AG09309 (cell line): ENCODE measurements around the gene ADAM19.

Experiments
- DNase-seq: peaks from one replicate; pipeline ENCODE4 v3.0.0-alpha.2; 2010; ENCODE audit warnings: low read depth
- H3K4me3 ChIP-seq: 2 replicates; pipeline ENCODE4 v1.5.1; 2011; ENCODE audit warnings: mild to moderate bottlenecking, low read depth, low read length, moderate library complexity; ENCODE audit not compliant: control insufficient read depth
- CTCF ChIP-seq: IDR thresholded peaks from 2 replicates; pipeline ENCODE4 v1.5.1; 2011; ENCODE audit warnings: mild to moderate bottlenecking, low read depth, low read length, inconsistent platforms; ENCODE audit not compliant: insufficient read depth, control insufficient read depth; ENCODE audit errors: missing control alignments

Gene ADAM19

GRCh38 chr5:157469073-157469472 lies 106.5 kb downstream of the ADAM19 start:
- no peak for TF ChIP-seq CTCF
- no peak for DNase-seq
- H3K4me3 ChIP-seq = no peak overlapping the region

- no peak for TF ChIP-seq CTCF
- no peak for DNase-seq
- H3K4me3 ChIP-seq = no peak overlapping the region
Observed at GRCh38 chr5:157468293-157468965, 107.1 kb downstream of the ADAM19 start.

GRCh38 chr5:157464519-157465171 lies 110.9 kb downstream of the ADAM19 start:
- DNase-seq = peak; percentile 88
- TF ChIP-seq CTCF = no peak
- H3K4me3 ChIP-seq = no peak overlapping the region

GRCh38 chr5:157463621-157464518 lies 111.7 kb downstream of the ADAM19 start:
- TF ChIP-seq CTCF = no peak
- DNase-seq = no peak
- H3K4me3 ChIP-seq = no peak overlapping the region

- H3K4me3 ChIP-seq = no peak overlapping the region
- no peak for TF ChIP-seq CTCF
- no peak for DNase-seq
Observed at GRCh38 chr5:157463081-157463480, 112.5 kb downstream of the ADAM19 start.

- no peak overlapping the region for H3K4me3 ChIP-seq
- DNase-seq = no peak
- no peak for TF ChIP-seq CTCF
Observed at GRCh38 chr5:157460921-157461792, 114.4 kb downstream of the ADAM19 start.
